ENCODE results near the gene GAL.

DNA sequence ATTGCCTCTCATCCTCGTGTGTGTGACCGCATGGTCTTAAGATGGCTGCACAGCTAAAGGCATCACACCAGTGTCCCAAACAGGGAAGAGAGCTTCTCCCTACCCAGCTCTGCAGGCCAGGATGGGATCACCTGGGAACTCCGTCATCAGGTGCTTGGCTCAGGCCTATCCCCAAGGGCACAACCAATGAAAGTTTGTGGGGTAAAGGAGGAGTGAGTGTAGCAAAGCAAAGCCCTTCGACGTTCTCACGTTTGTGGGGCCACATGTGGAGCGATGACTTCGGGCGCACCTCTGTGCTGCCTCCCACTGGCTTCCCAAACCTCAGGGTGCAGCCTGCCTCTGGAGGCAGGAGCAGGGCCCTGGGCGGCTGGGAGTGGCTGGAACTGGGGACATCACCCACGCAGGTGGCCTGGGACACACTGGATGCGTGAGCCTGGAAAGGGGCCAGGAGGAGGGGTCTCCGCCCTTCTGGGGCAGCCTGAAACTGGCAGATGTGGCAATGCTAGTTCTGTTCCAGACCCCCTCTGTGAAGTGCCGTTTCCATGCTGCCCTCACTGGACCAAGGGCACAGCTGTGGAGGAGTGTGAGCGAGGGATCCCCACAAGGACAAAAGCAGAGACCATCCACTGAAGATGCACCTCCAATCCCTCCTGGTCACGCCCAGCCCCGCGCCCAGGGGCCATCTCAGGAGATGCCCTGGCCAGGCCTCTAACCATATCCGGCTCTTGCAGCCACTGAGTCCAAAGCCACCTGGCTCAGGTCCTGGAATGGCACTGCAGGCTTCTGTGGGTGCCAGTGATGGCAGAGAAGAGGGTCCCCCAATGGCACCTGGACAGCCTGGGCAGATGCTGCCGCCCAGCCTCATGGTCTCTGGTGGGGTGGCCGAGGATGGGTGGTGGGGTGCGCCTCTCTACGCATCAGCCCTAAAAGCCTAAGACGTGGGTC, 30.6 kb upstream of the GAL start:
- TF ChIP-seq, protein P1, sequence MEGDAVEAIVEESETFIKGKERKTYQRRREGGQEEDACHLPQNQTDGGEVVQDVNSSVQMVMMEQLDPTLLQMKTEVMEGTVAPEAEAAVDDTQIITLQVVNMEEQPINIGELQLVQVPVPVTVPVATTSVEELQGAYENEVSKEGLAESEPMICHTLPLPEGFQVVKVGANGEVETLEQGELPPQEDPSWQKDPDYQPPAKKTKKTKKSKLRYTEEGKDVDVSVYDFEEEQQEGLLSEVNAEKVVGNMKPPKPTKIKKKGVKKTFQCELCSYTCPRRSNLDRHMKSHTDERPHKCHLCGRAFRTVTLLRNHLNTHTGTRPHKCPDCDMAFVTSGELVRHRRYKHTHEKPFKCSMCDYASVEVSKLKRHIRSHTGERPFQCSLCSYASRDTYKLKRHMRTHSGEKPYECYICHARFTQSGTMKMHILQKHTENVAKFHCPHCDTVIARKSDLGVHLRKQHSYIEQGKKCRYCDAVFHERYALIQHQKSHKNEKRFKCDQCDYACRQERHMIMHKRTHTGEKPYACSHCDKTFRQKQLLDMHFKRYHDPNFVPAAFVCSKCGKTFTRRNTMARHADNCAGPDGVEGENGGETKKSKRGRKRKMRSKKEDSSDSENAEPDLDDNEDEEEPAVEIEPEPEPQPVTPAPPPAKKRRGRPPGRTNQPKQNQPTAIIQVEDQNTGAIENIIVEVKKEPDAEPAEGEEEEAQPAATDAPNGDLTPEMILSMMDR (IDR thresholded peaks at IDR 0.05), result no peak
- no peak for TF ChIP-seq POLR2A (IDR thresholded peaks at IDR 0.05)
- TF ChIP-seq EP300 (IDR thresholded peaks at IDR 0.05), result no peak
